H1 (cell line): ENCODE results near the gene KLHDC8A. TPM values are rescaled to one million over a fixed set of nuclear protein-coding genes. Genes with fewer than 3 reads are reported as not detected.

Experiments used
- CTCF ChIA-PET: fragments of 300-600 bp; sonication (Branson Sonifier 250); formaldehyde crosslinking; loops from one replicate; lab custom pipeline; 2021; ENCODE audit not compliant: partially characterized antibody; lab: Charles Lee
- POLR2A ChIA-PET: fragments of 300-600 bp; sonication (Branson Sonifier 250); formaldehyde crosslinking; loops from one replicate; lab custom pipeline; 2021; ENCODE audit warnings: inconsistent platforms; ENCODE audit not compliant: partially characterized antibody; lab: Charles Lee
- DNase-seq, 2 experiments: peaks; one replicate each; pipeline versions ENCODE4 v3.0.0 to v3.0.0-alpha.2; 2010 to 2022; ENCODE audit warnings: low spot score in 2 of 2, low read depth in 1 of 2, mixed read lengths in 1 of 2
- FAIRE-seq: peaks from 2 replicates; lab custom pipeline; 2011; peaks lifted over from hg19 to GRCh38; lab: Jason Lieb, UNC
- H2AFZ ChIP-seq: 2 replicates; pipeline ENCODE4 v1.8.1; 2012; ENCODE audit warnings: low read length, inconsistent platforms
- H2AK5ac ChIP-seq: 2 replicates; pipeline ENCODE4 v1.6.1; 2013; ENCODE audit warnings: low read depth, low read length
- H2BK120ac ChIP-seq: replicated peaks from 2 replicates; pipeline ENCODE3; 2013; ENCODE audit warnings: low read depth, low read length, inconsistent platforms
- H2BK12ac ChIP-seq: 2 replicates; pipeline ENCODE4 v1.6.1; 2013; ENCODE audit warnings: low read depth, low read length
- H2BK15ac ChIP-seq: 2 replicates; pipeline ENCODE4 v1.6.1; 2013; ENCODE audit warnings: low read length
- H2BK20ac ChIP-seq: 2 replicates; pipeline ENCODE4 v1.6.1; 2013; ENCODE audit warnings: low read length
- H2BK5ac ChIP-seq: 2 replicates; pipeline ENCODE4 v1.6.1; 2013; ENCODE audit warnings: low read depth, low read length
- H3K14ac ChIP-seq: 2 replicates; pipeline ENCODE4 v1.6.1; 2013; ENCODE audit warnings: inconsistent platforms; ENCODE audit not compliant: insufficient read length
- H3K18ac ChIP-seq: 2 replicates; pipeline ENCODE4 v1.6.1; 2013; ENCODE audit warnings: low read length; ENCODE audit errors: extremely low read depth
- H3K23ac ChIP-seq: 2 replicates; pipeline ENCODE4 v1.6.1; 2013; ENCODE audit warnings: inconsistent platforms; ENCODE audit not compliant: insufficient read length
- H3K23me2 ChIP-seq: 2 replicates; pipeline ENCODE4 v1.6.1; 2013; ENCODE audit warnings: low read depth, low read length
- H3K27ac ChIP-seq: 2 replicates; pipeline ENCODE4 v1.6.1; 2011; ENCODE audit warnings: low read depth, low read length, inconsistent platforms
- H3K27me3 ChIP-seq, 4 experiments: replicated peaks in 1 of 4; 1 replicate in 1 of 4; 2 replicates in 3 of 4; pipeline versions ENCODE4 v1.6.1 to v1.8.1; 2011 to 2013; ENCODE audit warnings: low read length in 3 of 4, mild to moderate bottlenecking in 3 of 4, inconsistent platforms in 2 of 4, mixed read lengths in 2 of 4, moderate library complexity in 1 of 4; ENCODE audit not compliant: control insufficient read depth in 3 of 4, insufficient read depth in 3 of 4; ENCODE audit errors: extremely low read depth in 1 of 4
- H3K36me3 ChIP-seq, 4 experiments: 2 replicates each; pipeline versions ENCODE4 v1.6.1 to v1.8.1; 2011 to 2013; ENCODE audit warnings: mild to moderate bottlenecking in 4 of 4, low read length in 3 of 4, moderate library complexity in 2 of 4, control low read depth in 1 of 4, inconsistent platforms in 1 of 4; ENCODE audit not compliant: insufficient read depth in 4 of 4, control insufficient read depth in 2 of 4
- H3K4ac ChIP-seq: replicated peaks from 2 replicates; pipeline ENCODE3; 2013; ENCODE audit warnings: low read length, low read depth, mixed read lengths, inconsistent platforms; ENCODE audit not compliant: insufficient read length
- H3K4me1 ChIP-seq, 4 experiments: replicated peaks in 1 of 4; 1 replicate in 1 of 4; 2 replicates in 3 of 4; pipeline versions ENCODE4 v1.6.1 to v1.8.1; 2011 to 2013; ENCODE audit warnings: low read length in 3 of 4, inconsistent platforms in 2 of 4, mixed read lengths in 1 of 4; ENCODE audit not compliant: insufficient read depth in 4 of 4, control insufficient read depth in 3 of 4
- H3K4me2 ChIP-seq, 2 experiments: 2 replicates each; pipeline versions ENCODE4 v1.6.1 to v1.8.1; 2011 to 2013; ENCODE audit warnings: low read depth in 2 of 2, low read length in 2 of 2, control low read depth in 1 of 2, inconsistent platforms in 1 of 2, mild to moderate bottlenecking in 1 of 2; ENCODE audit not compliant: insufficient read depth in 1 of 2
- H3K4me3 ChIP-seq, 4 experiments: fragments of 200-600, 300-600 bp in 1 of 4; sonication (generic), shearing (Covaris generic), sonication (Bioruptor Twin) in 1 of 4; 2 replicates each; pipeline versions ENCODE4 v1.5.1 to v1.8.1; 2011 to 2016; ENCODE audit warnings: low read length in 4 of 4, low read depth in 3 of 4, control low read depth in 2 of 4, inconsistent platforms in 2 of 4, mild to moderate bottlenecking in 2 of 4, mixed read lengths in 1 of 4, moderate library complexity in 1 of 4; ENCODE audit not compliant: insufficient read depth in 2 of 4; ENCODE audit errors: extremely low read depth in 1 of 4
- H3K56ac ChIP-seq: replicated peaks from 2 replicates; pipeline ENCODE3; 2013; ENCODE audit warnings: low read depth, mild to moderate bottlenecking, mixed read lengths, low read length, inconsistent platforms; ENCODE audit not compliant: insufficient read length
- H3K79me1 ChIP-seq: 2 replicates; pipeline ENCODE4 v1.6.1; 2013; ENCODE audit warnings: low read depth, low read length, control low read depth
- H3K79me2 ChIP-seq, 2 experiments: 2 replicates each; pipeline versions ENCODE4 v1.6.1 to v1.8.1; 2012 to 2013; ENCODE audit warnings: low read length in 2 of 2, mild to moderate bottlenecking in 2 of 2, inconsistent platforms in 1 of 2; ENCODE audit not compliant: insufficient read depth in 2 of 2, control insufficient read depth in 1 of 2
- H3K9ac ChIP-seq, 4 experiments: replicated peaks in 1 of 4; 1 replicate in 1 of 4; 2 replicates in 3 of 4; pipeline versions ENCODE4 v1.6.1 to v1.8.1; 2011 to 2013; ENCODE audit warnings: low read depth in 3 of 4, low read length in 3 of 4, control low read depth in 2 of 4, mild to moderate bottlenecking in 2 of 4, moderate library complexity in 2 of 4, inconsistent platforms in 1 of 4; ENCODE audit errors: extremely low read depth in 1 of 4
- H3K9me3 ChIP-seq, 2 experiments: 2 replicates each; pipeline versions ENCODE4 v1.6.1 to v1.8.1; 2012 to 2013; ENCODE audit warnings: mild to moderate bottlenecking in 2 of 2, moderate library complexity in 2 of 2, control low read depth in 1 of 2, inconsistent platforms in 1 of 2, low read depth in 1 of 2, low read length in 1 of 2, mixed read lengths in 1 of 2; ENCODE audit not compliant: insufficient read depth in 2 of 2
- H4K20me1 ChIP-seq, 2 experiments: replicated peaks in 1 of 2; 2 replicates each; pipeline versions ENCODE3 to v1.8.1; 2011 to 2013; ENCODE audit warnings: inconsistent platforms in 2 of 2, low read length in 2 of 2, mild to moderate bottlenecking in 1 of 2; ENCODE audit not compliant: insufficient read depth in 2 of 2, control insufficient read depth in 1 of 2
- H4K5ac ChIP-seq: 2 replicates; pipeline ENCODE4 v1.6.1; 2013; ENCODE audit warnings: low read length, low read depth, mixed read lengths, inconsistent platforms; ENCODE audit not compliant: insufficient read length
- H4K8ac ChIP-seq: 2 replicates; pipeline ENCODE4 v1.8.0; 2013; ENCODE audit warnings: mild to moderate bottlenecking, moderate library complexity, low read length, inconsistent platforms; ENCODE audit not compliant: insufficient read depth; ENCODE audit errors: extremely low read depth
- H4K91ac ChIP-seq: replicated peaks from 2 replicates; pipeline ENCODE3; 2013; ENCODE audit warnings: low read length, mixed read lengths, inconsistent platforms; ENCODE audit not compliant: insufficient read length
- ATF2 ChIP-seq: IDR thresholded peaks from 2 replicates; pipeline ENCODE4 v1.6.1; 2012; ENCODE audit warnings: low read length, inconsistent platforms
- GTF2F1 ChIP-seq: IDR thresholded peaks from 2 replicates; pipeline ENCODE4 v1.6.1; 2012; ENCODE audit warnings: low read depth, low read length, improper control_type of control experiment, borderline replicate concordance
- JUND ChIP-seq: IDR thresholded peaks from 2 replicates; pipeline ENCODE4 v1.6.1; 2011; ENCODE audit warnings: mild to moderate bottlenecking, improper control_type of control experiment, low read length
- SAP30 ChIP-seq: fragments of 300-600 bp; sonication (generic); IDR thresholded peaks from 2 replicates; pipeline ENCODE4 v1.7.1; 2012; ENCODE audit warnings: low read length, moderate library complexity, mild to moderate bottlenecking, inconsistent platforms; ENCODE audit not compliant: insufficient read depth, insufficient replicate concordance
- SRF ChIP-seq: IDR thresholded peaks from 2 replicates; pipeline ENCODE4 v1.6.1; 2011; ENCODE audit warnings: mild to moderate bottlenecking, low read depth, low read length, moderate library complexity
- TAF1 ChIP-seq: IDR thresholded peaks from 2 replicates; pipeline ENCODE4 v1.6.1; 2011; ENCODE audit warnings: mild to moderate bottlenecking, low read depth, low read length
- TCF12 ChIP-seq: IDR thresholded peaks from 2 replicates; pipeline ENCODE4 v1.6.1; 2011; ENCODE audit warnings: low read depth, mild to moderate bottlenecking, low read length
- YY1 ChIP-seq: IDR thresholded peaks from 2 replicates; pipeline ENCODE4 v1.6.1; 2011; ENCODE audit warnings: low read depth, mild to moderate bottlenecking, low read length
- polyA plus RNA-seq, 7 experiments: library from polyadenylated mRNA; depleted of rRNA in 3 of 7; stranded (reverse) in 5 of 7; unstranded in 2 of 7; fragments of >200 nt in 5 of 7; fragments of 200-250 nt in 2 of 7; gene quantifications; 1 replicate in 5 of 7; 2 replicates in 1 of 7; 4 replicates in 1 of 7; pipeline versions ENCODE4 v1.2.1 to v1.2.3, GENCODE V29; 2011 to 2013; ENCODE audit warnings: missing spikeins in 2 of 7, mixed read lengths in 2 of 7
- total RNA-seq: library from RNA; stranded (reverse); fragmentation: NEBNext Ultra II Directional; extraction: Animal tissue kit (Norgen Biotek cat#: 25700); gene quantifications from 2 replicates; pipeline ENCODE4 v1.2.1, GENCODE V29; 2021

The KLHDC8A gene
- total and polyA plus RNA-seq, 2 of the 8 experiments (the other 6 are each of a cell fraction or from before 2014, with no cell fraction given), result 1.9 to 3.4 TPM

GRCh38 chr1:205358579-205358978 is 1.9 kb upstream of the KLHDC8A start:
- Histone ChIP-seq H4K8ac (no peak overlapping the region), H3K36me3 (no peaks in the 10 kb centered on the region), H4K91ac (no peak overlapping the region), H3K4me1 (peaks cover 6 to 23% (median 10%) of the 10 kb centered on the region in 4 experiments), H3K4me3 (no peak overlapping the region), H3K9me3 (no peaks in the 10 kb centered on the region), H3K4ac (no peak overlapping the region), H3K79me1 (no peaks in the 10 kb centered on the region), H2AK5ac (no peak overlapping the region), H3K27me3 (no peaks in the 10 kb centered on the region), H2BK5ac (no peak overlapping the region), H3K79me2 (no peaks in the 10 kb centered on the region), H3K23ac (no peak overlapping the region), H3K9ac (no peak overlapping the region; a peak in 1 of 7 replicates), H3K56ac (no peak overlapping the region), H3K14ac (no peak overlapping the region), H2BK12ac (no peak overlapping the region), H4K20me1 (no peaks in the 10 kb centered on the region), H2BK120ac (no peak overlapping the region), H2BK20ac (0 out of 2 replicates have a peak overlapping the region, but pooled peaks have one; percentile 62), H3K4me2 (no peak overlapping the region), H3K27ac (no peak overlapping the region), H4K5ac (no peak overlapping the region), H2BK15ac (no peak overlapping the region), H3K18ac (no peak overlapping the region), H2AFZ (no peak overlapping the region), H3K23me2 (no peaks in the 10 kb centered on the region)
- DNase-seq (no peak), FAIRE-seq (no peak)
- CTCF ChIA-PET, result interaction anchor here (1.1 to 67.1 kb wide), 3 partner anchors 14 to 102 kb away, joined by 4 to 2424 read pairs (median 207); no protein-coding TSS in a partner anchor
- POLR2A ChIA-PET, result interaction anchor here (1.0 to 1.2 kb wide), 2 partner anchors 43 to 71 kb away, joined by 3 read pairs; no protein-coding TSS in a partner anchor
- TF ChIP-seq YY1 (no peak), ATF2 (no peak), TAF1 (no peak), TCF12 (no peak), SAP30 (no peak), SRF (no peak), GTF2F1 (no peak), JUND (no peak)
